Activated T-helper 17 cell treated with anti-CD3 and anti-CD28 coated beads, Interleukin-2, amount 50 U/mL, for 72 hours (primary cell): ENCODE measurements around the gene CPS1. TPM values are rescaled to one million over a fixed set of nuclear protein-coding genes. Genes with fewer than 3 reads are reported as not detected.

Source experiments
- ATAC-seq: fragments of 150-1000 bp; cut with Tn5 transposase; replicated peaks from 2 replicates; pipeline ENCODE4 v1.10.0; 2021; ENCODE audit warnings: mild to moderate bottlenecking, moderate library complexity
- H3K27ac Mint-ChIP-seq: one replicate; pipeline ENCODE4 v1.8.0; 2022; ENCODE audit warnings: mixed read lengths
- H3K27me3 Mint-ChIP-seq: one replicate; pipeline ENCODE4 v1.8.0; 2022; ENCODE audit warnings: mixed read lengths
- H3K36me3 Mint-ChIP-seq: one replicate; pipeline ENCODE4 v1.8.0; 2022; ENCODE audit warnings: low read depth, mild to moderate bottlenecking, mixed read lengths
- H3K4me1 Mint-ChIP-seq: one replicate; pipeline ENCODE4 v1.8.0; 2022; ENCODE audit warnings: mixed read lengths
- H3K4me3 Mint-ChIP-seq: one replicate; pipeline ENCODE4 v1.8.0; 2022; ENCODE audit warnings: mild to moderate bottlenecking, mixed read lengths
- H3K9me3 Mint-ChIP-seq: one replicate; pipeline ENCODE4 v1.8.0; 2022; ENCODE audit warnings: mixed read lengths
- total RNA-seq, 2 donors: library from RNA; stranded (reverse); gene quantifications; one replicate each; pipeline ENCODE4 v1.2.3, GENCODE V29; 2022

The CPS1 gene
- total RNA-seq, 2 donors from 2014 or later: 0.76 to 1.3 TPM

DNA sequence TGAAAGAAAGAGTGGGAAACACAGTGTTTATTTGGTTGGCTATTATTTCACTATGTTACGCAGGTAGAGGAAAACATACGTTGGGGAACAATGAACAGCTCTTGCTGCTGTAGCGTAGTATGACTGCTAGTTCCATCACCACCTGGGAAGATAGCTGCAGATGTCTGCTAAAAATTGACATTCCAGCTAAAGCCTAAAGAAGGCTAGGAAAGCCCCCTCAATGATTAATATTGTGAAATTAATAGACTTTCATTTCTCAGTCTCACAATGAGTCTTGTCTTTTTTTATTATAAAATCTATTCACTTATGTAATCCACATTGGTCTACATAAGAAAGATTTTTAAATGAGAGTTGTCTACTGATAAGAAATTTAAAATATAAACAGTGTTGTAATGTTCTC is 165.7 kb downstream of the CPS1 start:
- no peak for ATAC-seq
- Mint-ChIP-seq H3K4me3 (no peak overlapping the region), H3K27me3 (peaks cover 12% of the 10 kb centered on the region), H3K36me3 (no peaks in the 10 kb centered on the region), H3K9me3 (no peaks in the 10 kb centered on the region), H3K4me1 (no peaks in the 10 kb centered on the region), H3K27ac (no peak overlapping the region)

DNA sequence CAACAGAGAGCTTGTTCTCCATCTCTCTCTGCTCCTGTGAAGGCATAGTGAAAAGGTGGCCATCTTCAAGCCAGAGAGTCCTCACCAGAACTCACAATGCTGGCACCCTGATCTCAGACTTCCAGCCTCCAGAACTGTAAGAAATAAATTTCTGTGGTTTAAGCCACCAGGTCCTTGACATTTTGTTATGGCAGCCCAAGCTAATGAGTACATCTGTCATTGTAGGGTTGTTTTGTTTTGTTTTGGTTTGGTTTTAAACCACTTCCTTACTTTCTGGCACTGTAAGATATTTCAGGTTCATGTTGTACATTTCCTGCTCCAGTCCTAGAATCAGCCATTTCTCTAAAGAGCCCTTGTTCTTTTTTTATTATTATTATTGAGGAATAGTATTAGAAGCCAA is 171.2 kb downstream of the CPS1 start:
- Mint-ChIP-seq H3K4me3 (no peak overlapping the region), H3K36me3 (no peaks in the 10 kb centered on the region), H3K27ac (no peak overlapping the region), H3K27me3 (peaks cover 5% of the 10 kb centered on the region), H3K4me1 (no peaks in the 10 kb centered on the region), H3K9me3 (no peaks in the 10 kb centered on the region)
- ATAC-seq: no peak

Other genes with a start within 250 kb of the CPS1 start
- gene MYL1, start 241.4 kb upstream of the CPS1 start, total RNA-seq: not detected
- 10 to 100 TPM; 21.3 to 31.0 TPM for gene LANCL1, start 79.8 kb upstream of the CPS1 start, total RNA-seq